Activated CD4-positive, alpha-beta T cell treated with anti-CD3 and anti-CD28 coated beads for 36 hours (primary cell): ENCODE measurements around the gene VDAC2. TPM values are rescaled to one million over a fixed set of nuclear protein-coding genes. Genes with fewer than 3 reads are reported as not detected.
"Not testable (repeated sequence)": the region's sequence is repeated elsewhere in the genome, so short reads cannot be mapped to it uniquely, and the experiment has no call there.

ENCODE experiments used
- ATAC-seq: fragments of 200-7000 bp; cut with Tn5 transposase; one replicate; pipeline ENCODE4 v1.10.0; 2021; ENCODE audit warnings: mild to moderate bottlenecking, moderate library complexity
- CTCF ChIA-PET: fragments of 350-600 bp; sonication (Branson Sonifier 250); formaldehyde crosslinking; loops from one replicate; lab custom pipeline; 2021; ENCODE audit warnings: antibody characterized with exemption; lab: Charles Lee
- POLR2A ChIA-PET: fragments of 350-600 bp; sonication (Branson Sonifier 250); formaldehyde crosslinking; loops from one replicate; lab custom pipeline; 2021; ENCODE audit warnings: antibody characterized with exemption, inconsistent platforms; lab: Charles Lee
- DNase-seq: peaks from one replicate; pipeline ENCODE4 v3.0.0-alpha.2; 2020
- H3K27ac Mint-ChIP-seq: one replicate; pipeline ENCODE4 v1.8.0; 2021; ENCODE audit warnings: mixed read lengths
- H3K27me3 Mint-ChIP-seq: one replicate; pipeline ENCODE4 v1.8.0; 2021; ENCODE audit warnings: mixed read lengths
- H3K36me3 Mint-ChIP-seq: one replicate; pipeline ENCODE4 v1.8.0; 2021; ENCODE audit warnings: low read depth, mixed read lengths
- H3K4me1 Mint-ChIP-seq: one replicate; pipeline ENCODE4 v1.8.0; 2021; ENCODE audit warnings: mixed read lengths
- H3K4me3 Mint-ChIP-seq: one replicate; pipeline ENCODE4 v1.8.0; 2021; ENCODE audit warnings: mild to moderate bottlenecking, moderate library complexity, mixed read lengths
- H3K9me3 Mint-ChIP-seq: one replicate; pipeline ENCODE4 v1.8.0; 2021; ENCODE audit warnings: low read depth, mixed read lengths
- intact Hi-C, 2 experiments: fragments of 100-400 bp; cut with DNase I in 1 of 2; cut with micrococcal nuclease in 1 of 2; formaldehyde crosslinking; loops; one replicate each; pipeline versions ENCODE4 v1.14.2 to v1.15.1; 2022 to 2024; cut with DNase I, micrococcal nuclease
- total RNA-seq, 2 experiments: library from RNA; stranded (reverse); gene quantifications; one replicate each; pipeline ENCODE4 v1.2.3, GENCODE V29; 2021

The VDAC2 gene
- total RNA-seq, 2 experiments from 2014 or later: 122 to 233 TPM

GRCh38 chr10:75181073-75181472 is 29.5 kb upstream of the VDAC2 start:
- DNase-seq (no peak), ATAC-seq (peak; percentile 80)
- no peaks in the 10 kb centered on the region for H3K27me3 Mint-ChIP-seq
- intact Hi-C loops: loop anchor here (2.0 to 10.0 kb wide), 3 partner anchors 44 to 68 kb away; partner anchors contain the start of gene SAMD8 (in 1 of the 2)
- peaks cover 23% of the 10 kb centered on the region for H3K36me3 Mint-ChIP-seq
- no peak overlapping the region for H3K4me3 Mint-ChIP-seq
- peak overlapping the region; percentile 51 for H3K27ac Mint-ChIP-seq
- H3K4me1 Mint-ChIP-seq: peaks cover 32% of the 10 kb centered on the region
- CTCF ChIA-PET: interaction anchor here (0.6 to 1.5 kb wide), 4 partner anchors 8 to 54 kb away, joined by 3 to 5 read pairs (median 3); partner anchors contain the start of gene VDAC2
- POLR2A ChIA-PET: interaction anchor here (0.6 to 0.7 kb wide), 2 partner anchors 87 to 1554 kb away, joined by 4 to 5 read pairs; no protein-coding TSS in a partner anchor
- no peaks in the 10 kb centered on the region for H3K9me3 Mint-ChIP-seq

DNA sequence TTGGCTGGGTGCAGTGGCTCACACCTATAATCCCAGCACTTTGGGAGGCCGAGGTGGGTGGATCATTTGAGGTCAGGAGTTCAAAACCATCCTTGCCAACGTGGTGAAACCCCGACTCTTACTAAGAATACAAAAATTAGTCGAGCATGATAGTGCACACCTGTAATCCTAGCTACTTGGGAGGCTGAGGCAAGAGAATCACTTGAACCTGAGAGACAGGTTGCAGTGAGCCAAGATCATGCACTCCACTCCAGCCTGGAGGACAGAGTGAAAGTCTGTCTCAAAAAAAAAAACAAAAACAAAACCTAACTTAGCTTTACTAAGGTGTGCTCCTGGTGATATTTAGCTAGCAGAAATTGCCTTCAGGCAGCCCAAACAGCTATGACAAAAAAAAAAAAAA is 24.3 kb upstream of the VDAC2 start:
- no peaks in the 10 kb centered on the region for H3K36me3 Mint-ChIP-seq
- no peak overlapping the region for H3K4me3 Mint-ChIP-seq
- ChIA-PET POLR2A (interaction anchor here (0.6 kb wide), 1 partner anchor 132 kb away, joined by 5 read pairs; no protein-coding TSS in a partner anchor), CTCF (interaction anchor here (1.3 to 2.4 kb wide), 4 partner anchors 18 to 51 kb away, joined by 3 to 8 read pairs (median 5); partner anchors contain the start of gene VDAC2)
- no peak for ATAC-seq
- H3K27me3 Mint-ChIP-seq: no peaks in the 10 kb centered on the region
- no peak for DNase-seq
- intact Hi-C loops: loop anchor here in 1 of 2 experiments (10.0 kb wide), 1 partner anchor 72 kb away; the partner anchor contains the start of gene SAMD8
- no peaks in the 10 kb centered on the region for H3K9me3 Mint-ChIP-seq
- peaks cover 14% of the 10 kb centered on the region for H3K4me1 Mint-ChIP-seq
- peak overlapping the region; percentile 63 for H3K27ac Mint-ChIP-seq

DNA sequence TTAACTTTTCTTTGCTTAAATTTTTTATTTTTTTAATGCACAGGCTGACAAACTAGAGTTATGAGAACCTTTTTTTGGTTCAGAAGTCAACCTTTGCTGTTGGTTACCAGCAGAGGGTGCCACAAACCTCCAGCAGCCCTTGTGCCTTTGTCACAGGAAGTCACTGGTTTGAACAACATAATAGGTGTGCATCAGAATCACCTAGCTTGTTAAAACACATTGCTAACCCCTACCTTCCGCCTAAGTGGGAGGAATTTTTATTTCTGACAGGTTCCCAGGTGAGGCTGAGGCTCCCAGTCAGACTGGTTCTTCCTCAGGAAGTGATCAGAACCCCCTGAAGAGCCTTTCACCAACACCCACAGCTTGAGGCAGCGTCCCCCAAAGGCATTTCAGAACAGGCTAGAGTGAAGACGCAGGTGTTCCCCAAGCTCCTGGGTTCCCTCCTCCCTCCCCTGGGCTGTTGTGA is 22.6 kb upstream of the VDAC2 start:
- Mint-ChIP-seq H3K27ac (peak overlapping the region; percentile 72), H3K4me1 (peaks cover 10% of the 10 kb centered on the region), H3K36me3 (no peaks in the 10 kb centered on the region), H3K4me3 (no peak overlapping the region), H3K27me3 (no peaks in the 10 kb centered on the region), H3K9me3 (no peaks in the 10 kb centered on the region)
- DNase-seq (peak; percentile 81), ATAC-seq (peak; percentile 91)
- CTCF ChIA-PET: interaction anchor here (0.7 to 3.1 kb wide), 21 partner anchors 9 to 233 kb away, joined by 3 to 40 read pairs (median 5); partner anchors contain the start of genes COMTD1 and VDAC2
- intact Hi-C loops: loop anchor here (1.0 to 10.0 kb wide), 5 partner anchors 22 to 73 kb away; partner anchors contain the start of genes VDAC2 (in 2 of the 2) and SAMD8 (in 1 of the 2)
- POLR2A ChIA-PET: interaction anchor here (1.0 to 1.2 kb wide), 3 partner anchors 22 to 47 kb away, joined by 4 to 6 read pairs (median 4); no protein-coding TSS in a partner anchor

- CTCF ChIA-PET: interaction anchor here (0.7 to 3.1 kb wide), 20 partner anchors 8 to 233 kb away, joined by 3 to 40 read pairs (median 5); partner anchors contain the start of genes COMTD1 and VDAC2
- H3K27ac Mint-ChIP-seq: not testable (repeated sequence)
These were observed 22.1 kb upstream of the VDAC2 start for GRCh38 chr10:75188522-75188921.

DNA sequence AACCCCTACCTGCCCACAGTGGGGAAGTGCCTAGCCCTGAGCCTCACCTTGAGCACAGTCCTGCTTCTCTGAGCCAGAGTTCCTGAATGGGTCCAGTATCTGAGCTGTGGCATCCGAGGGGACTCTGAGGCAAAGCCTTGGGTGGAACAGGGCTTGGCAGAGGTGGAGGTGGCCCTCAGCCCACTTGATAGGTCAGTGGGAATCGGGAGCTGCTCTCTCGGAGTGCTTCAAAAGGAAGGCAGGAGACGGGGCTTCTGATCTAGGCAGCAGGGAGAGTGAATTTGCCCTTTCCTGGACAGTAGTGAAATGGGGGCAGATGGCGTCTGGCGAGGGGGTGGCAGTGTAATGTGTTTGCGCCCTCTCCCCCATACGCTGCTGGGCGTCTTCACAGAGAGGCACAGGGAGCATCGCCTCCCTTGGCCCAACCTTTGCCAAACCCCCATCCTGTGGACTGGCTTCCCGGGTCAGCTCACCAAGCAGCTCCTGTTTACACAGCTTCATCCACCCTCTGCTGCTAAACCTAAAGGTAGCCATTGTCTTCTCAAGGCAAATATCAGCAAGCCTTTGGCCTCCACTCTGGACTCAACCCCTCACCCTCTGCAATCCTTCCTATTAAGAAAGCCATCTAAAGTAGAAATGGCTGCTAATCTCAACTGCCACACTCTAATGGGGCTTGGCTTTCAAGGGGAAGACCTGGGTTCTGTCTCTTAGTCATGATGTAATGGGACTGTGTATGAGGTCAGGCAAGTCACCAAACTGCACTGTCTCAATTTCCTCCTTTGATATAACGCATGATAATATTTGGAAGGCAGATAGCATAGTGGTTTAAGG is 21.1 kb upstream of the VDAC2 start:
- H3K36me3 Mint-ChIP-seq: no peaks in the 10 kb centered on the region
- intact Hi-C loops: loop anchor here in 1 of 2 experiments (2.0 to 10.0 kb wide), 2 partner anchors 21 to 75 kb away; partner anchors contain the start of genes SAMD8 and VDAC2
- no peak for ATAC-seq
- POLR2A ChIA-PET: no interaction called here
- H3K4me1 Mint-ChIP-seq: peaks cover 10% of the 10 kb centered on the region
- H3K27ac Mint-ChIP-seq: no peak overlapping the region
- CTCF ChIA-PET: interaction anchor here (0.7 to 3.1 kb wide), 7 partner anchors 9 to 88 kb away, joined by 3 to 40 read pairs (median 3); partner anchors contain the start of genes COMTD1 and VDAC2
- no peak overlapping the region for H3K4me3 Mint-ChIP-seq
- no peak for DNase-seq
- no peaks in the 10 kb centered on the region for H3K9me3 Mint-ChIP-seq
- no peaks in the 10 kb centered on the region for H3K27me3 Mint-ChIP-seq

More at GRCh38 chr10:75188522-75188921, 22.1 kb upstream of the VDAC2 start:
- ATAC-seq, H3K9me3 Mint-ChIP-seq, H3K4me3 Mint-ChIP-seq, H3K27me3 Mint-ChIP-seq, H3K36me3 Mint-ChIP-seq, DNase-seq: not testable (repeated sequence)
- POLR2A ChIA-PET: interaction anchor here (1.0 to 1.2 kb wide), 3 partner anchors 22 to 46 kb away, joined by 4 to 6 read pairs (median 4); no protein-coding TSS in a partner anchor
- intact Hi-C loops: loop anchor here (1.0 to 10.0 kb wide), 5 partner anchors 22 to 74 kb away; partner anchors contain the start of genes VDAC2 (in 2 of the 2) and SAMD8 (in 1 of the 2)
- peaks cover 10% of the 10 kb centered on the region for H3K4me1 Mint-ChIP-seq

DNA sequence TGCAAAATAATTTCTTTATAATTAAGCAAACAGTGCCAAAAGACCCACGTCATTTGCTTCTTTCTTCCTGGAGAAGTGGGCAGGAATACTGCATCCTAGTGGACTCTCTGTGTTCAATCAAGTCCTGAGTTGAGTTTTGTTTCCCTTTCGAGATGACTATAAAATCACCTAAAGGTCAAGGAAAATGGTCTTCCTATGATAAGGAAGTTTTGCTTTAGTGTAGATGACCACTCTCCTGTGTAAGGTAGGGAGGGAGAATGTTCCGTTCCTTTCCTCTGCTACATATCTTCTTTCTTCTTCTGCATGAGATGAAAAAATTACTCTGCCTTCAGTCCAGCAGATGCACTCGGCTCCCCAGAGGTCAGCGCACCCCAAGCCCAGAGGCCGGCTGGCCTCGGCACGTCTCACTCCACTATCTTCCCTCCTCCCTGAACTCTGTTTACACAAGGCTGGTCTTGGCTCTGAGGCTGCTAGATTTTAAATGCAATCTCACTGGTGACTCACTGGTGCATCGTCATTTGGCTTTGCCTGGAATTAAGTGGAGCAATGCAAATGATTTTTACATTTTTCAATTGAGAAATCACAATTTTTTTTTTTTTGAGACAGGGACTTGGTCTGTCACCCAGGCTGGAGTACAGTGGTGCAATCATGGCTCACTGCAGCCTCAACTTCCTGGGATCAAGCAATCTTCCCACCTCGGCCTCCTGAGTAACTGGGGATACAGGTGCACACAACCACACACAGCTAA is 18.6 kb upstream of the VDAC2 start:
- DNase-seq: no peak
- H3K9me3 Mint-ChIP-seq: no peaks in the 10 kb centered on the region
- no peak overlapping the region for H3K27ac Mint-ChIP-seq
- peaks cover 8% of the 10 kb centered on the region for H3K4me1 Mint-ChIP-seq
- no peak overlapping the region for H3K4me3 Mint-ChIP-seq
- ChIA-PET POLR2A (no interaction called here), CTCF (interaction anchor here (0.6 to 1.4 kb wide), 2 partner anchors 9 to 45 kb away, joined by 3 to 4 read pairs; no protein-coding TSS in a partner anchor)
- H3K36me3 Mint-ChIP-seq: no peaks in the 10 kb centered on the region
- no peaks in the 10 kb centered on the region for H3K27me3 Mint-ChIP-seq
- intact Hi-C loops: no loop called here
- no peak for ATAC-seq

DNA sequence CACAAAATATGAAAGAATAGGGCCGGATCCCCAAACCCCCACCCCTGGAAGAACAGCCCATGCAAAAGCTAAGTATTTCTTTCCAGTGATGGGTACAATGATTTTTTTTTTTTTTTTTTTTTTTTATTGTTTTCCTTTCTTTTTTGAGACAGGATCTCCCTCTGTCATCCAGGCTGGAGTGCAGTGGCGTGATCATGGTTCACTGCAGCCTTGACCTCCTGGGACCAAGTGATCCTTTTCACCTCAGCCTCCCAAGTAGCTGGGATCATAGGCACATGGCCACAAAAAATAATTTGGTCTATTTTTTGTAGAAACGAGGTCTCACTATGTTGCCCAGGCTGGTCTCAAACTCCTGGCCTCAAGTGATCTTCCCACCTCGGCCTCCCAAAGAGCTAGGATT is 16.0 kb upstream of the VDAC2 start:
- POLR2A ChIA-PET: interaction anchor here (0.6 kb wide), 1 partner anchor 9 kb away, joined by 6 read pairs; no protein-coding TSS in a partner anchor
- intact Hi-C loops, H3K4me1 Mint-ChIP-seq, H3K27ac Mint-ChIP-seq, ATAC-seq, H3K9me3 Mint-ChIP-seq, H3K36me3 Mint-ChIP-seq, H3K27me3 Mint-ChIP-seq, DNase-seq, H3K4me3 Mint-ChIP-seq: not testable (repeated sequence)
- CTCF ChIA-PET: interaction anchor here (0.6 to 1.8 kb wide), 5 partner anchors 9 to 41 kb away, joined by 3 to 4 read pairs (median 4); partner anchors contain the start of gene COMTD1

DNA sequence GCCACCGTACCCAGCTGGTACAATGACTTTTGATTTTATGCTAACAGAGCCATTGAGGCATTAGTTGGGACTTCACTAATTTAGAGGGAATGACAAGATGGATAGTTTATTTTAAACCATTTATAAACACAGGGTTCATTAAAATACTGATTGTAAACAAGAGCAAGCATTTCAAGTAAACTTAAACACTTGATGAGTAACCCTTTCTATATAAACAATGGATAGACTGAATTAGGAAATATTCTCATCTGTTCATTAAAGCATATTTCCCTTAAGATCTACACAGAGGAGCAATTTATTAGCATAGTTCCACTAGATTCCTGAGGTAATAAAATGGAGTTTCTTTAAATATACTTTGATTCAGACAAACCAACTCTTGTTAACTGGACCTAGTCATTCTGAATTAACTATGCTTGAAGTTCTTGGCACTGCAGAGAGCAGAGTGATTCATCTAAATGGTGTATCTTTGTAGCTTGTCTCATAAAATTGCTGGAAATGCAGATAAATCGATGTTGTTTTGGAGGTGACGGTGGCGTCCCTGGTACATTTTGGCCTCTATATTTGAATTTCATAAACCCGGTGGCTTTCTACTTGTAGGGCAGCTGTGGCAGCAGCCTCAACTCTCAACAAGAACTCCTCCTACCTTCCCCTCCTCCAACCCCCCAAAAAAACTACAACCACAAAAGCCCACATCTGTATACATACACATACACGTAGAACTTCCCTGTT is 15.4 kb upstream of the VDAC2 start:
- Mint-ChIP-seq H3K27ac (no peak overlapping the region), H3K4me3 (no peak overlapping the region), H3K36me3 (no peaks in the 10 kb centered on the region), H3K4me1 (no peaks in the 10 kb centered on the region), H3K27me3 (no peaks in the 10 kb centered on the region), H3K9me3 (no peaks in the 10 kb centered on the region)
- ChIA-PET CTCF (interaction anchor here (1.6 to 1.8 kb wide), 3 partner anchors 12 to 40 kb away, joined by 4 read pairs; partner anchors contain the start of gene COMTD1), POLR2A (interaction anchor here (0.7 kb wide), 1 partner anchor 505 kb away, joined by 6 read pairs; no protein-coding TSS in a partner anchor)
- intact Hi-C loops: no loop called here
- ATAC-seq (no peak), DNase-seq (no peak)

DNA sequence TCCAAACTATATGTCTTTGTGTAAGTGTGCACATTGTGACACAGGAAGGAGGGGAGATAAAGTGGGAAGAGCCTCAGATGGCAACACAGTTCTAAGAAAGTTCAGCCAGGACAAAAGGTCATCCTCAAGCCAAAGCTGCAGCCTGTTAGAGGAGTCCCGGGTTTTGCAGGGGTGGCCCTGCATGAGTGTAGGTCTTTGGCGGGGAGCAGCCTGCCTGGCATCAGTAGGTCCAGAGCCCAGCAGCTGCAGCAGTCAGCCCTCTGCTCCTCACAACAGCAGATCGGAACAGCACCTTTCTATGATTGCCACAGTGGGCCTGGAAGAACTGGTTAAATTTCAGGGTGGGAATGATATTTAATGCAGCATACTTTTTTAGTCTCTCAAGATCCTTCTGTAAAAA is 13.5 kb upstream of the VDAC2 start:
- Mint-ChIP-seq H3K4me1 (no peaks in the 10 kb centered on the region), H3K27ac (no peak overlapping the region), H3K36me3 (no peaks in the 10 kb centered on the region), H3K4me3 (no peak overlapping the region), H3K9me3 (no peaks in the 10 kb centered on the region), H3K27me3 (no peaks in the 10 kb centered on the region)
- DNase-seq: no peak
- ChIA-PET CTCF (interaction anchor here (0.6 to 2.8 kb wide), 3 partner anchors 9 to 33 kb away, joined by 3 to 8 read pairs (median 4); no protein-coding TSS in a partner anchor), POLR2A (no interaction called here)
- intact Hi-C loops: no loop called here
- ATAC-seq: no peak

DNA sequence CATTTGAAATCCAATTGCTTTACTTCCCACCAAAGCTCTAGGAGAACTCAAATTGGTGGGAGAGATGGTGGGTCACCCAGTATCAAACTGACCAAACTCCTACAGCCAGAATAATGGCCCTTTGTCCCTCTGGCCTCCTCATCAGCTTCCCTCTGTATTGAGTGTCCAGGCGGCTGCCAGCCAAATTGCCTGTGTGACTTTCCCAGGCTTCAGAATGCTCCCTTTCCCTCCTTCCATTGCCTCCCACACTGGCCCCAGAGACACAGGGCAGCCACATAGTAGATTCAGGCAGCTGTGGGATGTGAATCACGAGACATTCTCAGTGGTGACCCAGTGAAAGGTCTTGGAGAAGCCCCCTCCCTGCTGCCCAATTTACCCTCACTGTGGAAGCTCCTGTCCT is 12.7 kb upstream of the VDAC2 start:
- no peak for DNase-seq
- Mint-ChIP-seq H3K4me1 (no peaks in the 10 kb centered on the region), H3K4me3 (no peak overlapping the region), H3K9me3 (no peaks in the 10 kb centered on the region), H3K27me3 (no peaks in the 10 kb centered on the region), H3K27ac (no peak overlapping the region), H3K36me3 (no peaks in the 10 kb centered on the region)
- ChIA-PET POLR2A (no interaction called here), CTCF (interaction anchor here (2.8 kb wide), 1 partner anchor 10 kb away, joined by 8 read pairs; no protein-coding TSS in a partner anchor)
- intact Hi-C loops: no loop called here
- ATAC-seq: no peak
